Measurements from ENCODE around the gene LRRIQ4. TPM values are rescaled to one million over a fixed set of nuclear protein-coding genes. Genes with fewer than 3 reads are reported as not detected.

The LRRIQ4 gene
- total and polyA plus RNA-seq, 3 experiments from 2014 or later, result 0.15 to 0.20 TPM; not detected in 1

- Histone ChIP-seq H3K9me3 (ENCODE audit: low read length) (peaks cover 6% of the 10 kb centered on the region), H3K4me1 (ENCODE audit: insufficient read depth, low read length) (peaks cover 17% of the 10 kb centered on the region), H3K27me3 (ENCODE audit: insufficient read depth, low read length, poor library complexity, severe bottlenecking) (no peaks in the 10 kb centered on the region), H3K4me3 (ENCODE audit: low read length) (peak overlapping the region; percentile 69), H3K36me3 (ENCODE audit: insufficient read depth, low read length) (no peaks in the 10 kb centered on the region), H3K27ac (ENCODE audit: low read depth, low read length) (no peak overlapping the region)
- peak overlapping the region; percentile 30 to 93 (median 79) for H3K27ac Mint-ChIP-seq
- peaks cover 8 to 15% (median 11%) of the 10 kb centered on the region in 5 donors for H3K9me3 Mint-ChIP-seq
- POLR2A ChIA-PET, result interaction anchor here (1.1 kb wide), 1 partner anchor 154 kb away, joined by 3 read pairs; the partner anchor contains the start of gene SEC62
- no peak for DNase-seq
- peaks cover 1 to 10% of the 10 kb centered on the region in 2 donors for H3K27me3 Mint-ChIP-seq
- peak overlapping the region; percentile 79 to 91 (median 87) for H3K4me3 Mint-ChIP-seq
- CTCF ChIA-PET, result interaction anchor here (0.9 to 1.5 kb wide), 3 partner anchors 9 to 44 kb away, joined by 3 to 4 read pairs (median 3); partner anchors contain the start of gene ACTRT3
- peaks cover 19 to 29% (median 26%) of the 10 kb centered on the region in 3 donors for H3K4me1 Mint-ChIP-seq
- H3K36me3 Mint-ChIP-seq, result peaks cover under 1 to 11% (median 2%) of the 10 kb centered on the region in 3 donors
Measured at GRCh38 chr3:169813278-169813677, 608 bp downstream of the LRRIQ4 start.

GRCh38 chr3:169813757-169814517 lies 1.3 kb downstream of the LRRIQ4 start:
- peaks cover 19 to 29% (median 26%) of the 10 kb centered on the region in 3 donors for H3K4me1 Mint-ChIP-seq
- H3K4me3 ChIP-seq (ENCODE audit: low read length), result peak overlapping the region; percentile 69
- H3K27me3 Mint-ChIP-seq, result peaks cover 1 to 14% of the 10 kb centered on the region in 2 donors
- DNase-seq, result peak; percentile 57 to 86 (median 77)
- peak overlapping the region; percentile 79 to 91 (median 87) for H3K4me3 Mint-ChIP-seq
- H3K27me3 ChIP-seq (ENCODE audit: insufficient read depth, low read length, poor library complexity, severe bottlenecking), result no peaks in the 10 kb centered on the region
- peaks cover 6% of the 10 kb centered on the region for H3K9me3 ChIP-seq (ENCODE audit: low read length)
- peaks cover 17% of the 10 kb centered on the region for H3K4me1 ChIP-seq (ENCODE audit: insufficient read depth, low read length)
- no peak overlapping the region for H3K27ac ChIP-seq (ENCODE audit: low read depth, low read length)
- H3K9me3 Mint-ChIP-seq, result peaks cover 8 to 15% (median 11%) of the 10 kb centered on the region in 5 donors
- no peaks in the 10 kb centered on the region for H3K36me3 ChIP-seq (ENCODE audit: insufficient read depth, low read length)
- peaks cover 0 to 11% (median 2%) of the 10 kb centered on the region in 3 donors for H3K36me3 Mint-ChIP-seq
- POLR2A ChIA-PET, result interaction anchor here (1.1 kb wide), 1 partner anchor 153 kb away, joined by 3 read pairs; the partner anchor contains the start of gene SEC62
- CTCF ChIA-PET, result interaction anchor here (0.6 to 1.5 kb wide), 2 partner anchors 14 to 572 kb away, joined by 3 read pairs; no protein-coding TSS in a partner anchor
- peak overlapping the region; percentile 33 to 83 (median 74) for H3K27ac Mint-ChIP-seq

DNA sequence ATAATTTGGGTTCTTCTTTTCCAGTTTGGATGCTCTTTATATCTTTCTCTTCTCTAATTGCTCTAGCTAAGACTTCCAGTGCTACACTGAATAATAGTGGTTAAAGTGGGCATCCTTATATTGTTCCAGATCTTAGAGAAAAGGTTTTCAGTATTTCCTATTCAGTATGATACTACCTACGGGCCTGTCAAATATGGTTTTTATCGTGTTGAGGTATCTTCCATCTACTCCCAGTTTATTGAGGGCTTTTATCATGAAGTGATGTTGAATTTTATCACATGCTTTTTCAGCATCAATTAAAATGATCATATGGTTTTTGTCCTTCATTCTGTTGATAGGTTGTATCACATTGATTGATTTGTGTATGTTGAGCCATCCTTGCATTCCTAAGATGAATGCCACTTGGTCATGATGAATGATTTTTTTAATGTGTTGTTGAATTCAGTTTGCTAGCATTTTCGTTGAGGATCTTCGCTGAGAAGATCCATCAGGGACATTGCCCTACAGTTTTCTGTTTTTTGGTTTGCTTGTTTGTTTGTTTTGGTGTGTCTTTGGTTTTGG lies 3.0 kb downstream of the LRRIQ4 start:
- CTCF ChIA-PET, result no interaction called here
- Histone ChIP-seq H3K9me3 (ENCODE audit: low read length) (peaks cover 6% of the 10 kb centered on the region), H3K36me3 (ENCODE audit: insufficient read depth, low read length) (no peaks in the 10 kb centered on the region), H3K4me3 (ENCODE audit: low read length) (no peak overlapping the region), H3K27ac (ENCODE audit: low read depth, low read length) (no peak overlapping the region), H3K27me3 (ENCODE audit: insufficient read depth, low read length, poor library complexity, severe bottlenecking) (no peaks in the 10 kb centered on the region), H3K4me1 (ENCODE audit: insufficient read depth, low read length) (peaks cover 17% of the 10 kb centered on the region)
- POLR2A ChIA-PET, result no interaction called here
- H3K27me3 Mint-ChIP-seq, result peaks cover 1 to 26% of the 10 kb centered on the region in 2 donors
- peaks cover 0 to 11% (median 2%) of the 10 kb centered on the region in 3 donors for H3K36me3 Mint-ChIP-seq
- H3K4me1 Mint-ChIP-seq, result peaks cover 19 to 29% (median 26%) of the 10 kb centered on the region in 3 donors
- peaks cover 8 to 15% (median 11%) of the 10 kb centered on the region in 5 donors for H3K9me3 Mint-ChIP-seq
- no peak for DNase-seq
- no peak overlapping the region for H3K4me3 Mint-ChIP-seq
- no peak overlapping the region for H3K27ac Mint-ChIP-seq

DNA sequence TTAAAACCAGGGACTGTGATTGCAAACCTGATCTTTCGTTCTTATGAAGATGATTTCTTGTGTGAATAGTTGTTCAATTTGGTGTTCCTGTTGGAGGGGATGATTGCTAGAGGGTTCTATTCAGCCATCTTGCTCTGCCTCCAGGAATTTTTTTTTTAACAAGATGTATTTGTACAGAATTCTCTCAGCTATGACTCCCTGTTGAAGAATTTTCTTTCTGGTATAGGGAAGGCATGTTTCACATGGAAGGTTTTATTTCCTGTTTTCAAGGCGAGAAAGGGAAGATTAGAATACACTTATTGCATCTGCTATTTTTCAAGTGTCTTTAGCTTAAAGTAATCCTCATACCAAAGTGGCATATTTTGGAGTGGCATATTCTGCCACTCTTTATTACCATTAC lies 5.6 kb downstream of the LRRIQ4 start:
- Mint-ChIP-seq H3K36me3 (peaks cover 0 to 11% (median 0%) of the 10 kb centered on the region in 3 donors), H3K27me3 (peaks cover 6 to 49% of the 10 kb centered on the region in 2 donors)

DNA sequence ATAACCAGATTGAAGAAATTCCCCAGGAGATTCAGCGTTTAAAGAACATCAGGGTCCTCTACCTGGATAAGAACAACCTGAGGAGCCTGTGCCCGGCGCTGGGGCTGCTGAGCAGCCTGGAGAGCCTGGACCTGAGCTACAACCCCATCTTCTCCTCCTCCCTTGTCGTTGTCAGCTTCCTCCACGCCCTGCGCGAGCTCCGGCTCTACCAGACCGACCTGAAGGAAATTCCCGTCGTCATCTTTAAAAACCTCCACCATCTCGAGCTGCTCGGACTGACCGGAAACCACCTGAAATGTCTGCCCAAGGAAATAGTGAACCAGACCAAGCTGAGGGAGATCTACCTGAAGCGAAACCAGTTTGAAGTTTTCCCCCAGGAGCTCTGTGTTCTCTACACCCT lies 9.4 kb downstream of the LRRIQ4 start:
- H3K27me3 ChIP-seq (ENCODE audit: insufficient read depth, low read length, poor library complexity, severe bottlenecking), result no peaks in the 10 kb centered on the region
- Mint-ChIP-seq H3K9me3 (peaks cover 0 to 2% (median 0%) of the 10 kb centered on the region in 5 donors), H3K27me3 (peaks cover 8 to 68% of the 10 kb centered on the region in 2 donors), H3K4me3 (no peak overlapping the region), H3K4me1 (no peaks in the 10 kb centered on the region), H3K36me3 (no peaks in the 10 kb centered on the region), H3K27ac (no peak overlapping the region)
- H3K27ac ChIP-seq (ENCODE audit: low read depth, low read length), result no peak overlapping the region
- no peak for DNase-seq
- no peaks in the 10 kb centered on the region for H3K9me3 ChIP-seq (ENCODE audit: low read length)
- no peaks in the 10 kb centered on the region for H3K36me3 ChIP-seq (ENCODE audit: insufficient read depth, low read length)
- H3K4me3 ChIP-seq (ENCODE audit: low read length), result no peak overlapping the region
- ChIA-PET CTCF (interaction anchor here (1.4 kb wide), 1 partner anchor 9 kb away, joined by 3 read pairs; the partner anchor contains the start of genes LRRC34 and LRRIQ4), POLR2A (no interaction called here)
- no peaks in the 10 kb centered on the region for H3K4me1 ChIP-seq (ENCODE audit: insufficient read depth, low read length)

More for the DNA sequence above, 5.6 kb downstream of the LRRIQ4 start:
- Histone ChIP-seq H3K36me3 (ENCODE audit: insufficient read depth, low read length) (no peaks in the 10 kb centered on the region), H3K27ac (ENCODE audit: low read depth, low read length) (no peak overlapping the region), H3K4me3 (ENCODE audit: low read length) (no peak overlapping the region), H3K4me1 (ENCODE audit: insufficient read depth, low read length) (peaks cover 4% of the 10 kb centered on the region), H3K9me3 (ENCODE audit: low read length) (peaks cover 6% of the 10 kb centered on the region), H3K27me3 (ENCODE audit: insufficient read depth, low read length, poor library complexity, severe bottlenecking) (no peaks in the 10 kb centered on the region)
- no peak for DNase-seq
- H3K27ac Mint-ChIP-seq, result no peak overlapping the region
- ChIA-PET CTCF (no interaction called here), POLR2A (no interaction called here)
- H3K4me1 Mint-ChIP-seq, result peaks cover 8 to 12% (median 11%) of the 10 kb centered on the region in 3 donors
- H3K4me3 Mint-ChIP-seq, result no peak overlapping the region
- peaks cover 8 to 15% (median 11%) of the 10 kb centered on the region in 5 donors for H3K9me3 Mint-ChIP-seq

GRCh38 chr3:169822540-169822939 lies 9.9 kb downstream of the LRRIQ4 start:
- Histone ChIP-seq H3K9me3 (ENCODE audit: low read length) (no peaks in the 10 kb centered on the region), H3K27ac (ENCODE audit: low read depth, low read length) (no peak overlapping the region), H3K4me3 (ENCODE audit: low read length) (no peak overlapping the region), H3K4me1 (ENCODE audit: insufficient read depth, low read length) (no peaks in the 10 kb centered on the region), H3K36me3 (ENCODE audit: insufficient read depth, low read length) (no peaks in the 10 kb centered on the region), H3K27me3 (ENCODE audit: insufficient read depth, low read length, poor library complexity, severe bottlenecking) (no peaks in the 10 kb centered on the region)
- POLR2A ChIA-PET, result no interaction called here
- H3K36me3 Mint-ChIP-seq, result no peaks in the 10 kb centered on the region
- H3K27ac Mint-ChIP-seq, result no peak overlapping the region
- no peak overlapping the region for H3K4me3 Mint-ChIP-seq
- no peaks in the 10 kb centered on the region for H3K9me3 Mint-ChIP-seq
- peaks cover 8 to 64% of the 10 kb centered on the region in 2 donors for H3K27me3 Mint-ChIP-seq
- DNase-seq, result no peak
- H3K4me1 Mint-ChIP-seq, result no peaks in the 10 kb centered on the region
- CTCF ChIA-PET, result interaction anchor here (1.0 to 1.4 kb wide), 2 partner anchors 9 to 10 kb away, joined by 3 to 4 read pairs; partner anchors contain the start of genes LRRC34 and LRRIQ4

DNA sequence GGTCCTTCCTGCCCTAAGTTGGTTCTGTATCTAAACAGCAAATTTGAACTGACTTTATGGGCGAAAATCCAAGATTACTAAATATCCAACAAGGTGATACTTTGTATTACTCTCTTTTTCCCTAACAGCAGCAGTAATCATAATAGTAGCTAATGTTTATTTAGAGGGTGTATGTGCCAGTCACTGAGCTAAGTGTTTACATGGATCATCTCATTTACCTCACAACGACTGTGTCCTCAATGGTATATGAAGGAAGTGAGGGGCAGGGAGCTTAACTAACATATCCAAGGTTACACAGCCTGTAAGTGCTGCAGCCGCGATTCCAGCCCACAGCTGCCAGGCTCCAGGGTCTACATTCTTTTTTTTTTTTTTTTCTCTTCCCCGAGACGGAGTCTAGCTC lies 10.3 kb downstream of the LRRIQ4 start:
- Mint-ChIP-seq H3K27me3 (peaks cover 8 to 60% of the 10 kb centered on the region in 2 donors), H3K4me1 (no peaks in the 10 kb centered on the region), H3K4me3 (no peak overlapping the region), H3K9me3 (no peaks in the 10 kb centered on the region), H3K27ac (no peak overlapping the region), H3K36me3 (no peaks in the 10 kb centered on the region)
- CTCF ChIA-PET, result interaction anchor here (1.0 to 1.4 kb wide), 2 partner anchors 9 to 10 kb away, joined by 3 to 4 read pairs; partner anchors contain the start of genes LRRC34 and LRRIQ4
- Histone ChIP-seq H3K4me1 (ENCODE audit: insufficient read depth, low read length) (no peaks in the 10 kb centered on the region), H3K4me3 (ENCODE audit: low read length) (no peak overlapping the region), H3K36me3 (ENCODE audit: insufficient read depth, low read length) (no peaks in the 10 kb centered on the region), H3K27ac (ENCODE audit: low read depth, low read length) (no peak overlapping the region), H3K9me3 (ENCODE audit: low read length) (no peaks in the 10 kb centered on the region), H3K27me3 (ENCODE audit: insufficient read depth, low read length, poor library complexity, severe bottlenecking) (no peaks in the 10 kb centered on the region)
- no peak for DNase-seq
- POLR2A ChIA-PET, result no interaction called here
